ENCODE data around the gene CIB2.

DNA sequence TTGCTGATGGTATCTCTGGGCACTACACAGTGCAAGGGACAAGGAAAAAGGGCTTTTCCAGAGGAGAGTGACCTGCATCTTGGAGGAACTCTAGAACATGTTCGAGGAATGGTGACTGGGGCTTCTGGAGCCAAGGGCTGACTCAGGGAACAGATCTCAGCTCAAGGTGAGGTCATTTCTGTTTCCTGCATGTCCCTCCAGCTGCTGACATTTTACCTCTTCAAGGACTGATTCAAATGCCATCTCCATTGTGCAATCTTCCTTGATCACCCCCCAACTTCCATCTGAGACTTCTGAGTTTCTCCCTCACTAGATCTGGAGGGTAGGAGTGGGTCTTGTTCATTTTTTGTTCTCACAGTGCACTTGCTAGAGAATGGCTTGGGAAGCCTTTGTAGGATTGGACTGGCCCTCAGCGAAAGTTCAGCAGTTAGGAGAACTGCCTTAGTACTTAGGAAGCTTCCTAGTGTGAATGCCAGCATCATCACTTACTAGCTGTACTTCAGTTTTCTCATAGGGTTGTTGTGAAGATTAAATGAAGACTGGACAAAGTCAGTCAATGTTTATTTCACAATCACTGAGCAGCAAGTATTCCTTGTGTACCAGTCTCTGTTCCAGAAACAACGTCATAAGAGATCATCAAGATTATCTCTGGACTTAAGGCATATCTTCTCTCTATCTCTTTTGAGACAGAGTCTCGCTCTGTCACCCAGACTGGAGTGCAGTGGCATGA lies 15.3 kb upstream of the CIB2 start:
- TF ChIP-seq, protein P1, sequence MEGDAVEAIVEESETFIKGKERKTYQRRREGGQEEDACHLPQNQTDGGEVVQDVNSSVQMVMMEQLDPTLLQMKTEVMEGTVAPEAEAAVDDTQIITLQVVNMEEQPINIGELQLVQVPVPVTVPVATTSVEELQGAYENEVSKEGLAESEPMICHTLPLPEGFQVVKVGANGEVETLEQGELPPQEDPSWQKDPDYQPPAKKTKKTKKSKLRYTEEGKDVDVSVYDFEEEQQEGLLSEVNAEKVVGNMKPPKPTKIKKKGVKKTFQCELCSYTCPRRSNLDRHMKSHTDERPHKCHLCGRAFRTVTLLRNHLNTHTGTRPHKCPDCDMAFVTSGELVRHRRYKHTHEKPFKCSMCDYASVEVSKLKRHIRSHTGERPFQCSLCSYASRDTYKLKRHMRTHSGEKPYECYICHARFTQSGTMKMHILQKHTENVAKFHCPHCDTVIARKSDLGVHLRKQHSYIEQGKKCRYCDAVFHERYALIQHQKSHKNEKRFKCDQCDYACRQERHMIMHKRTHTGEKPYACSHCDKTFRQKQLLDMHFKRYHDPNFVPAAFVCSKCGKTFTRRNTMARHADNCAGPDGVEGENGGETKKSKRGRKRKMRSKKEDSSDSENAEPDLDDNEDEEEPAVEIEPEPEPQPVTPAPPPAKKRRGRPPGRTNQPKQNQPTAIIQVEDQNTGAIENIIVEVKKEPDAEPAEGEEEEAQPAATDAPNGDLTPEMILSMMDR (optimal IDR thresholded peaks at IDR 0.05 in 1 of 3, IDR thresholded peaks at IDR 0.05 in 1 of 3, conservative IDR thresholded peaks at IDR 0.05 in 1 of 3; ENCODE audit: extremely low read depth in 1 of 3, insufficient read depth in 2 of 3, low read length in 3 of 3): no peak
- no peak for TF ChIP-seq EZH2 (IDR thresholded peaks at IDR 0.05; ENCODE audit: low read length)

Measured in keratinocyte (primary cell).